Rectal smooth muscle tissue (tissue), 1 donor: ENCODE results near the gene PLCXD1.
"Not testable (repeated sequence)": the region's sequence is repeated elsewhere in the genome, so short reads cannot be mapped to it uniquely, and the experiment has no call there.

Experiments
- H3K27ac ChIP-seq: one replicate; pipeline ENCODE4 v1.7.0; 2013; ENCODE audit warnings: low read depth, low read length, inconsistent platforms
- H3K27me3 ChIP-seq: one replicate; pipeline ENCODE4 v1.7.0; 2013; ENCODE audit warnings: low read length; ENCODE audit not compliant: control insufficient read depth, insufficient read depth
- H3K36me3 ChIP-seq: one replicate; pipeline ENCODE4 v1.7.0; 2013; ENCODE audit warnings: low read length; ENCODE audit not compliant: control insufficient read depth, insufficient read depth
- H3K4me1 ChIP-seq: one replicate; pipeline ENCODE4 v1.7.0; 2013; ENCODE audit warnings: low read length; ENCODE audit not compliant: control insufficient read depth, insufficient read depth
- H3K4me3 ChIP-seq: one replicate; pipeline ENCODE4 v1.7.0; 2013; ENCODE audit warnings: low read length
- H3K9ac ChIP-seq: one replicate; pipeline ENCODE4 v1.7.0; 2013; ENCODE audit warnings: low read length

The PLCXD1 gene

DNA sequence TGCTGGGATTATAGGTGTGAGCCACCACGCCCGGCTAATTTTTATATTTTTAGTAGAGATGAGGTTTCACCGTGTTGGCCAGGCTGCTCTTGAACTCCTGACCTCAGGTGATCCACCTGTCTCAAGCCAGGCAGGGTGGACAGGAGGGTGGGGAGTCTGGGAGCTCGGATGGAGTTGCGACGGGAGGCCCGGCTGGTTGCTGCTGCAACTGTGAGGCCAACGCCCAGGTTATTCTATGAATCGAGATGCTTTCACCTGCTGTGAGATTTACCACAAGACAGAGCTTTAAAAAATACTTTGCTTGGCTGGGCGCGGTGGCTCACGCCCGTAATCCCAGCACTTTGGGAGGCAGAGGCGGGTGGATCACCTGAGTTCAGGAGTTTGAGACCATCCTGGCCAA, 24.1 kb upstream of the PLCXD1 start:
- not testable (repeated sequence) for H3K36me3 ChIP-seq, H3K9ac ChIP-seq, H3K27me3 ChIP-seq, H3K4me3 ChIP-seq, H3K4me1 ChIP-seq, H3K27ac ChIP-seq

DNA sequence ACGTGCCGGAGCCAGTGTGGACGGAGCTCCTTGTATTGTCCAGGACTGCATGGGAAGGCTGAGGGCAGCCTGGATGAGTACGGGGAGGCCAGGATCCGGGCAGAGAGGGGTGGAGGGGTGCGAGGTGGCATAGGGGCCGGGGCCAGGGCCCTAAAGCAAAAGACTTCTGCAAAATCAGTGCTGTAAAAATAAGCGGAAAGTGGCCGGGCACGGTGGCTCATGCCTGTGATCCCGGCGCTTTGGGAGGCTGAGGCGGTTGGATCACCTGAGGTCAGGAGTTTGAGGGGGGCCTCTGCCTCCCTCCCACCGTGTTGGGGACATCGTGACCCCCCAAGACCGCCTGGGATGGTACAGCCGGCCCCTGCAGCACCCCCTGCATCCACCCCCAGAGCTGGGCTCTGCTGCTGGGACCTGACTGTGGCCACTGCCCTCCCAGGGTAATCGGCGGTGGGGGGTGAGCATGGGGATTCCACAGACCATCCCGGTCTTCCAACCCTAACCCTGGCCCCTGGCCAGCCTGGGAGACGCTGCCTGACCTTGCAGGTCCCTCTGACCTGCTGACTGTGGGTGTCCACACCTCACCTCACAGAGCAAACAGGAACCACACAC, 23.4 kb upstream of the PLCXD1 start:
- Histone ChIP-seq H3K27me3 (no peaks in the 10 kb centered on the region), H3K4me1 (no peaks in the 10 kb centered on the region)

DNA sequence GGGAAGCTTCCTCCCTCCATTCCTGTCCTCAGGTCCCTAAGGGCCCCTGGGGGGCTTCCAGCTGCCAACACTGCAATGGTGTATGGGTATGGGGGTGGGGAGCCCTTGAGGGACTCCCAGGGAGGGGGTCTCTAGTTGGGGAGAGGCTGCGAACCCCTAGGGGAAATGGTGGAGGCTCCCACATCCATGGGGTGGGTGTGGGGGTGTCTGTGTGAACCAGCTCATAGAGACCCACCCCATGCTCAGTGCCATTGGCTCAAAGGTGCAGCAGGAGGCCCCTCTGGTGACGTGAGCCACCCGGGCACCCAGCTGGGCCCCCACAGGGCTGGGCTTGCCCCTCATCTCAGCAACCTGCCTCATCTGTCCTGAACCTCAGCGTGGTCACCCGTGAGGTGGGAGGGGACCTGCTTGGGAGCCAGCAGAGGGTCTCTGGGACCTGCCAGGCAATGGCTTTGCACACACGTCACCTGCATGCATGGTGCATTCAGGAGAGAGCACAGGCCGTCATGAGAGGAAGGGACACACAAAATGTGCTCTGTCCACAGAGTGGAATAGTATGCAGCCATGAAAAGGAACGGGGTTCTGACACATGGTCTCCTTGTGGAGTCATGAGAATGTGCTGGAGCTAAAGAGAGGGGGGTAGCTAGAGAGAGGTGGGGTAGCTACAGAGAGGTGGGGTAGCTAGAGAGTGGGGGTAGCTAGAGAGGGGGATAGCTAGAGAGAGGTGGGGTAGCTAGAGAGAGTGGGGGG, 22.7 kb upstream of the PLCXD1 start:
- Histone ChIP-seq H3K36me3 (no peaks in the 10 kb centered on the region), H3K4me1 (no peaks in the 10 kb centered on the region), H3K4me3 (no peak overlapping the region), H3K9ac (no peak overlapping the region), H3K27ac (no peak overlapping the region), H3K27me3 (no peaks in the 10 kb centered on the region)

More for the DNA sequence above, 23.4 kb upstream of the PLCXD1 start:
- no peak overlapping the region for H3K27ac ChIP-seq
- no peak overlapping the region for H3K9ac ChIP-seq
- no peak overlapping the region for H3K4me3 ChIP-seq
- H3K36me3 ChIP-seq, result no peaks in the 10 kb centered on the region

DNA sequence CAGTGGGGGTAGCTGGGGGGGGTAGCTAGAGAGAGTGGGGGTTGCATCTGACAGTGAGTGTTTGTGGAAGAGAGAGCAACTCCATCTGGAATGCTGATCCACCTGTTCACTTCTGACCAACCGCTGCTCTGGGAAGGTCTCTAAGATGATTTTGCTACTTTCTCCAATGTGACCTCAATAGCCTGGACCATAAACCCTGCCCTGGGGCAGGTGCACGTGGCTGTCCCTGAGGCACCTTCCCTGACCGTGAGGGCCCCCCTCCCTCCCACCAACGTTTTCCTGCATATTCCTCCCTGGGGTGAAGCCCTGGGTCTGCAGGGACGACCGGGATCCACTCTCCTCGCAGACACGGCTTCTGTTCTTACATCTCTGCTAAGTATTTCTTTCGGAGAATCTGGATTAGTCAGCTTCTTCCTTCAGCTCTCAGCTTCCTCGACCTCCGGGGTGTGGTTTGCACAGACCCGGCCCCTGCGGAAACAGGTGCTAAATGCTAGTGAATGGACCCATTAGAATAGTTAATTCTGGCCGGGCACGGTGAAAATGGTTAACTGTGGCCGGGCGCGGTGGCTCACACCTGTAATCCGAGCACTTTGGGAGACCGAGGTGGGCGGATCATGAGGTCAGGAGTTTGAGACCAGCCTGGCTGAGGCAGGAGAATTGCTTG, 21.4 kb upstream of the PLCXD1 start:
- no peak overlapping the region for H3K4me3 ChIP-seq
- no peak overlapping the region for H3K9ac ChIP-seq
- no peaks in the 10 kb centered on the region for H3K27me3 ChIP-seq
- H3K27ac ChIP-seq, result no peak overlapping the region
- H3K36me3 ChIP-seq, result no peaks in the 10 kb centered on the region
- H3K4me1 ChIP-seq, result no peaks in the 10 kb centered on the region

DNA sequence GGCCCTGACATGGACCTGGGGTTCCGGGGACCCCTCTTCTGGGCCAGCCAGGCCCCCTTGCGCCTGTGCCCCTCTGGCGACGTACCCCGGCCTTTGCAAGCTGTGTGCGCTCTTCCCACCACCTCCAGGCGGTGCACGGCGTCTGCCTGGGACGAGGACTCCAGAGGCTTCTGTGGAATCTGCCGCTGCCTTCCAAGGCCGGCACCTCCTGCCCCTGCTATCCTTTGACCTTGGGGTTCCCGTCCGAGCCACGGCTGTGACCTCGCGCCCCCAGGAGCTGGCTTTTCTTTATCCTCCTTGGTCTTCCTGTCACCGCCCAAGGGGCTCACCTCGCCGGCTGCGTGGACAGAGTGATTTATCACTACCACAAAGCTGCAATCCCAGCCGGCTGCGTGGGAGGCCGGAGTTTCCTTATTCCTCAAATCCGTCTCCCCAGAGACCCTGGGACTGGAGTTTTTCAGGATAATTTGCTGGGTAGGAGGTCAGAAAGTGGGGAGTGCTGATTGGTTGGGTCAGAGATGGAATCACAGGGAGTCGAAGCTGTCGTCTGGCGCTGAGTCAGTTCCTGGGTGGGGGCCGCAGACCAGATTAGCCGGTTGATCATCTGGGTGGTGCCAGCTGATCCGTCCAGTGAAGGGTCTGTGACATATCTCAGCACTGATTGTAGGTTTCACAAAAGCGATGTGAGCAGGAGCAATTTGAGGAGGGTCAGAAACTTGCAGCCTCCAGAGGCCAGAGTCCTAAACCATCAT, 19.8 kb upstream of the PLCXD1 start:
- H3K9ac ChIP-seq, result no peak overlapping the region
- no peaks in the 10 kb centered on the region for H3K4me1 ChIP-seq
- H3K27ac ChIP-seq, result no peak overlapping the region
- H3K36me3 ChIP-seq, result no peaks in the 10 kb centered on the region
- no peak overlapping the region for H3K4me3 ChIP-seq
- no peaks in the 10 kb centered on the region for H3K27me3 ChIP-seq

DNA sequence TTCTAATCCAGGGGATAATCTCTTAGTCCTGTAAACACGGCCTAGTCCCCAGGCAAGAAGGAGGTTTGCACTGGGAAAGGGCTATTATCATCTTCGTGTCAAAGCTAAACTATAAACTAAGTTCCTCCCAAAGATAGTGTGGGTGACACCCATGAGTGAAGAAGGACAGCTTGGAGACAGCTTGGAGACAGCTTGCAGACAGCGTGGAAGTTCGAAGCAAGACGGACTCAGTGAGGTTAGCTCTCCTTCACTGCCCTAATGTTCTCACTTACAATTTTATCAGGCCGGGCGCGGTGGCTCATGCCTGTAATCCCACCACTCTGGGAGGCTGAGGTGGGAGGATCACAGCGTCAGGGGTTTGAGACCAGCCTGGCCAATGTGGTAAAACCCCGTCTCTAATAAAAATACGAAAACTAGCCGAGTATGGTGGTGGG, 19.2 kb upstream of the PLCXD1 start:
- no peak overlapping the region for H3K4me3 ChIP-seq
- H3K27me3 ChIP-seq, result no peaks in the 10 kb centered on the region
- H3K36me3 ChIP-seq, result no peaks in the 10 kb centered on the region
- no peak overlapping the region for H3K27ac ChIP-seq
- no peaks in the 10 kb centered on the region for H3K4me1 ChIP-seq
- no peak overlapping the region for H3K9ac ChIP-seq

DNA sequence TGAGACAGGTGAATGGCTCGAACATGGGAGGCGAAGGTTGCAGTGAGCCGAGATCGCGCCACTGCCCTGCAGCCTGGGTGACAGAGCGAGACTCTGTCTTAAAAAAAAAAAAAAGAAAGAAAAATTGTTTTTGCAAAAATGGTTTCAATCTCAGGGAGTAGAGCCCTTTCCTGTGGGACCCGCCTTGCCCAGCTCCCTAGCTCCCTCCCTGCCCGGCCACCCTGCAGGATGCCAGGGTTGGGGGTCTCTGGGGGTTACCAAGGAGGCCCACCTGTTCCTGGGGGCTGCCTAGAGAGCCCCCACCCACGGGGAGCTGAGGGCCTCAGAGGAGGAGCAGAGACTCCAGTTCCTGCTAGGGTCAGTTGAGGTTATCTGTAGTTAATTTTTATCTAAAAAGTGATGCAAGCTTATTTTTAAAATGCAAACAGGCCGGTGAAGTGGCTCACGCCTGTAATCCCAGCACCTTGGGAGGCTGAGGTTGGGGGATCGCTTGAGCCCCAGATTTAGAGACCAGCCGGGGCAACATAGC, 18.7 kb upstream of the PLCXD1 start:
- Histone ChIP-seq H3K4me1 (no peaks in the 10 kb centered on the region), H3K27me3 (no peaks in the 10 kb centered on the region), H3K36me3 (no peaks in the 10 kb centered on the region), H3K4me3 (no peak overlapping the region), H3K9ac (no peak overlapping the region), H3K27ac (no peak overlapping the region)

DNA sequence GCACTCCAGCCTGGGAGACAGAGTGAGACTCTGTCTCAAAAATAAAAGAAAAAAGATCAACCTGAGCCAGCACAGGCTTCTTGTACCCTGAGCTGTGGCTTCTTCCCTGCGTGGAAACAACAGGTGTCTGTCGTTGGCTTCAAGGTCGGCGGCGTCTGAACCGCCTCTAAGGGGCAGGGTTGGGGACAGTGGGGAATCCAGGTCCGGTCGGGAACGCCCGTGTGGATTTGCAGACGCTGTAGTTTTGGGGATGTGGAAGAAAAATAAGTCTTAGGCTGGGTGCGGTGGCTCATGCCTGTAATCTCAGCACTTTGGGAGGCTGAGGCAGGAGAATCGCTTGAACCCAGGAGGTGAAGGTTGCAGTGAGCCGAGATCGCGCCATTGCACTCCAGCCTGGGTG, 17.2 kb upstream of the PLCXD1 start:
- not testable (repeated sequence) for H3K27me3 ChIP-seq, H3K4me1 ChIP-seq, H3K9ac ChIP-seq, H3K27ac ChIP-seq, H3K4me3 ChIP-seq, H3K36me3 ChIP-seq

DNA sequence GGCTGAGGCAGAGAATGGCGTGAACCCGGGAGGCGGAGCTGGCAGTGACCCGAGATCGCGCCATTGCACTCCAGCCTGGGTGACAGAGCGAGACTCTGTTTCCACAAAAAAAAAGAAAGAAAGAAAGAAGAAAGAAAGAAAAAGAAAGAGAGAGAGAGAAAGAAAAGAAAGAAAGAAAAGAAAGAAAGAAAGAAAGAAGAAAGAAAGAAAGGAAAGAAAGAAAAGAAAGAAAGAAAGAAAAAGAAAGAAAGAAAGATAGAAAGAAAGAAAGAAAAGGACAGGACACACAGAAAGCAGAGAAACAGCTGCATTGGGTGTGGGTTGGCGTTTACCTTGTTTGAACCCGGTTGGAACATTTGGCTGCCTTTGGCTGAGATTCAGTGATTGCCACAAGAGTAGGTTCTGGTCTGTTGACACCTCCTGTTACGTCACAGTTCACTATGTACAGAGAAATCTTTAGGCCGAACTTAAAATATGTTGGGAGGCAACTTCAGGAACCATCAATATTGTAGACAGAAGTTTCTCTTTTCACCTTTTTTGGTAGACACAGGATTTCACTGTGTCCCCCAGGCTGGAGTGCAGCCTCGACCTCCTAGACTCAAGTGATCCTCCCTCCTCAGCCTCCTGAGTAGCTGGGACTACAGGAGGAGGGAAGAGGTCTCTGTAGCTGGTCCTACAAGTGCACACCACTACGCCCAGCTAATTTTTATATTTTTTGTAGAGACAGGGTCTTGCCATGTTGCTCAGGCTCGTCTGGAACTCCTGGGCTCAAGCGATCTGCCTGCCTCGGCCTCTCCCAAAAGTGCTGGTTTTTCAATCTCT, 16.3 kb upstream of the PLCXD1 start:
- Histone ChIP-seq H3K9ac (no peak overlapping the region), H3K4me3 (no peak overlapping the region), H3K27me3 (no peaks in the 10 kb centered on the region), H3K4me1 (no peaks in the 10 kb centered on the region), H3K27ac (no peak overlapping the region), H3K36me3 (no peaks in the 10 kb centered on the region)

DNA sequence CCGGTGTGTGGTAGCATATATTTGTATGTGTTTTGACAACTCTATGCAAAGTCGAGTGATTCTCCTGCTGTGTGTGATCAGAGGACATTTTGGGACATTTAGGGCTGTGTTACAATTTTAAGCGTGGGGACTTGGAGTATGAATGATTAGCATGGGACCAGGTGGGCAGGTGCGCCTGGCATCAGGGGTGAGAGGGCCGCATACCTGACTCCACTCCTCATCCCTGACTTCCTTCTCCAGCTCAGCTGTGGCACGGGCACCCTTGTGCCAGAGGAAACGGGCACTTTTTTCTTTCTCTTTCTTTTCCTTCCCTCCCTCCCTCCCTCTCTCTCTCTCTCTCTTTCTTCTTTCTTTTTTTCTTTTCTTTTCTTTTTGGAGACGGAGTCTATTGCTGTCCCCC, 15.7 kb upstream of the PLCXD1 start:
- H3K27ac ChIP-seq, result no peak overlapping the region
- no peaks in the 10 kb centered on the region for H3K4me1 ChIP-seq
- H3K9ac ChIP-seq, result no peak overlapping the region
- H3K4me3 ChIP-seq, result no peak overlapping the region
- no peaks in the 10 kb centered on the region for H3K36me3 ChIP-seq
- no peaks in the 10 kb centered on the region for H3K27me3 ChIP-seq

DNA sequence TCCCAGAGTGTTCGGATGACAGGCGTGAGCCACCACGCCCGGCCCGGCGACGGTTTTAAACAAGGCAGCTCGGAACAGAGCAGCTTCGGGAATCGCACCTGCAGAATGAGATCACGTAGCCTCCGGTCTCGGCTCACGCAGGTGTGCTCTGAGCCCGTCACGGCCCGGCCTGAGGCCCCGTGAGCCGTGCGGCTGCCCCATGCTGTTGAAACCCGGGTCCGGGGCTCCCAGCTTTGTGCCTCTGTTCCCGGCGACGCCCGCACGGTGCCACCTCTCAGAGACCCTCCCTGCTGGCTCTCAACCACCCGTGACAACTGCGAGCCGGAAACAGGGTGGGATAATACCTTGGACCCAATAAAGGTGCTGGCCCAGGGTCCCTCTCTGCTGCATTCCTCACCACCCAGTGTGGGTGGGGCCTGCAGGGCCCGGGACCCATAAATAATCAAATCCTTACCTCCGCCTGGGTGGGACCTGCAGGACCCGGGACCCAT, 13.4 kb upstream of the PLCXD1 start:
- Histone ChIP-seq H3K4me3 (no peak overlapping the region), H3K4me1 (no peaks in the 10 kb centered on the region), H3K27ac (no peak overlapping the region), H3K9ac (no peak overlapping the region), H3K27me3 (no peaks in the 10 kb centered on the region), H3K36me3 (no peaks in the 10 kb centered on the region)
